Astrocyte (in vitro differentiated cells and primary cell): ENCODE data around the gene MMP21.

Experiments
- EZH2 ChIP-seq: IDR thresholded peaks from 2 replicates; pipeline ENCODE4 v1.6.1; 2012; ENCODE audit warnings: mild to moderate bottlenecking, low read length, inconsistent platforms; ENCODE audit not compliant: insufficient read depth
- TF ChIP-seq, protein P1 (sequence below): IDR thresholded peaks from 2 replicates; pipeline ENCODE4 v1.5.1; 2011; ENCODE audit warnings: low read depth, mild to moderate bottlenecking, inconsistent platforms, low read length, moderate library complexity; ENCODE audit not compliant: insufficient read depth

DNA sequence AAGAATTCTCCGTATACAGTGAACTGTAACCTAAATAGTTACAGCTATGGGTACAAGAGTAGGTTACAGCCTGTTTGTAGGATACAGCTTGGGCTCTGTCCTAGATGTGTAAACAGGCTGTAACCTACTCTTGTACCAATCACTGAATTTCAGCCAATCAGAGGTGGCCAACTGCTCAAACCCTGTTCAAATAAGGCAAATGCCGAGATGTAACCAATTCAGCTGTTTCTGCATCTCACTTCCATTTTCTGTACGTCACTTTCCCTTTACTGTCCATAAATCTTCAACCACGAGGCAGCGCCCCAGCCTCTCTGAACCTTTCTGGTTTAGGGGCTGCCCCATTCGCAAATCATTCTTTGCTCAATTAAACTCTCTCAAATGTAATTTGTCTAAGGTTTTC is 8.3 kb upstream of the MMP21 start:
- TF ChIP-seq, protein P1, sequence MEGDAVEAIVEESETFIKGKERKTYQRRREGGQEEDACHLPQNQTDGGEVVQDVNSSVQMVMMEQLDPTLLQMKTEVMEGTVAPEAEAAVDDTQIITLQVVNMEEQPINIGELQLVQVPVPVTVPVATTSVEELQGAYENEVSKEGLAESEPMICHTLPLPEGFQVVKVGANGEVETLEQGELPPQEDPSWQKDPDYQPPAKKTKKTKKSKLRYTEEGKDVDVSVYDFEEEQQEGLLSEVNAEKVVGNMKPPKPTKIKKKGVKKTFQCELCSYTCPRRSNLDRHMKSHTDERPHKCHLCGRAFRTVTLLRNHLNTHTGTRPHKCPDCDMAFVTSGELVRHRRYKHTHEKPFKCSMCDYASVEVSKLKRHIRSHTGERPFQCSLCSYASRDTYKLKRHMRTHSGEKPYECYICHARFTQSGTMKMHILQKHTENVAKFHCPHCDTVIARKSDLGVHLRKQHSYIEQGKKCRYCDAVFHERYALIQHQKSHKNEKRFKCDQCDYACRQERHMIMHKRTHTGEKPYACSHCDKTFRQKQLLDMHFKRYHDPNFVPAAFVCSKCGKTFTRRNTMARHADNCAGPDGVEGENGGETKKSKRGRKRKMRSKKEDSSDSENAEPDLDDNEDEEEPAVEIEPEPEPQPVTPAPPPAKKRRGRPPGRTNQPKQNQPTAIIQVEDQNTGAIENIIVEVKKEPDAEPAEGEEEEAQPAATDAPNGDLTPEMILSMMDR: no peak
- TF ChIP-seq EZH2: no peak
